HG03039 (cell line): ENCODE measurements around the gene ACTN3.
"Not testable (repeated sequence)": the region's sequence is repeated elsewhere in the genome, so short reads cannot be mapped to it uniquely, and the experiment has no call there.

ENCODE experiments used
- ATAC-seq: cut with Tn5 transposase; IDR thresholded peaks from one replicate; pipeline ENCODE4 v1.9.1; 2021; ENCODE audit warnings: mild to moderate bottlenecking, moderate library complexity; ENCODE audit not compliant: unreplicated experiment

Gene ACTN3

DNA sequence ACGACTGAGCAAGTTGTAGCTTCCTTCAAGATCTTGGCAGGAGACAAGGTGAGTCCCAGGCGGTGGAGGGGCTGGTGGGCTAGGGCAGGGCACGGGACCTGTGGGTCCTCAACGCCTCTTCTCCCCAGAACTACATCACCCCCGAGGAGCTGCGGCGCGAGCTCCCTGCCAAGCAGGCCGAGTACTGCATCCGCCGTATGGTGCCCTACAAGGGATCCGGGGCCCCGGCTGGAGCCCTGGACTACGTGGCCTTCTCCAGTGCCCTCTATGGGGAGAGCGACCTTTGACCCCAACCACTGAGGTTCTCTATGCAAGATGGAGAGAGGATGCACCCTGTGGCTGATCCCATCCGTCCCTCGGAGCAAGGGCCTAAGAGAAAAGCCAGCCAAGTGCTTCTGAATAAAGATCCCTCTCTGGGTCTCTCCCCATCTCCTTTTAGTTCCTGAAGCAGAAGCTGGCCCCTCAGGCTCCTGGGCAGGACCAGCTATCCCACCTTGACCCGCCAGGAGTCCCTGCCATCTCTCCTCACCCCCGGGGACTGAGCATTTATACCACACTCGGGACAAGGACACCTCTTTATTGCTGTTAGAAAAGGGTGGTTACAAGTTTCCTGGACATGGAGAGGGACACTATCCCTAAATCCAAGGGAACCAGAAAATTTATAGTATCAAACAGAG, 16.3 kb downstream of the ACTN3 start:
- no peak for ATAC-seq

GRCh38 chr11:66563832-66564231, 17.1 kb downstream of the ACTN3 start:
- ATAC-seq, result no peak

DNA sequence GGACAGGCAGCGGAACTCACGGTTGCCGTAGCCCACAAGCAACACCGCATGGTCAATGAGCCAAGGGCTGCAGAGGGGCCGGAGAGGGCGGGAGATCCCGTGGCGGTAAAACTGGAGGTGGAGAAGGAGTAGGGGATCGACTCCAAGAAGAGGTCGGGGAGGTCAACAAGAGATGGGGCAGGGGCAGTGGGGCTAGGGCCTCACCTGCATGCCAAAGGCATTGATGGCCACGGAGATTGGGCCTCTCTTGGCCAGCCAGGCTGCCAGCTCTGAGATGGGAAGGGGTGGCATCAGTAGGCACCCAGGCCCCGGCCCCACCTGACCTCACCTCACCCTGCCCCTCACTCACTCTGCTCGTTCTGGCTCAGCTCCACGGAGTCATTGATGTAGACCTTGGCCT, 17.8 kb downstream of the ACTN3 start:
- no peak for ATAC-seq

- no peak for ATAC-seq
Observed at GRCh38 chr11:66564984-66565383, 18.3 kb downstream of the ACTN3 start.

- no peak for ATAC-seq
Observed at GRCh38 chr11:66566221-66566620, 19.5 kb downstream of the ACTN3 start.

GRCh38 chr11:66567787-66568123, 21.1 kb downstream of the ACTN3 start:
- no peak for ATAC-seq

DNA sequence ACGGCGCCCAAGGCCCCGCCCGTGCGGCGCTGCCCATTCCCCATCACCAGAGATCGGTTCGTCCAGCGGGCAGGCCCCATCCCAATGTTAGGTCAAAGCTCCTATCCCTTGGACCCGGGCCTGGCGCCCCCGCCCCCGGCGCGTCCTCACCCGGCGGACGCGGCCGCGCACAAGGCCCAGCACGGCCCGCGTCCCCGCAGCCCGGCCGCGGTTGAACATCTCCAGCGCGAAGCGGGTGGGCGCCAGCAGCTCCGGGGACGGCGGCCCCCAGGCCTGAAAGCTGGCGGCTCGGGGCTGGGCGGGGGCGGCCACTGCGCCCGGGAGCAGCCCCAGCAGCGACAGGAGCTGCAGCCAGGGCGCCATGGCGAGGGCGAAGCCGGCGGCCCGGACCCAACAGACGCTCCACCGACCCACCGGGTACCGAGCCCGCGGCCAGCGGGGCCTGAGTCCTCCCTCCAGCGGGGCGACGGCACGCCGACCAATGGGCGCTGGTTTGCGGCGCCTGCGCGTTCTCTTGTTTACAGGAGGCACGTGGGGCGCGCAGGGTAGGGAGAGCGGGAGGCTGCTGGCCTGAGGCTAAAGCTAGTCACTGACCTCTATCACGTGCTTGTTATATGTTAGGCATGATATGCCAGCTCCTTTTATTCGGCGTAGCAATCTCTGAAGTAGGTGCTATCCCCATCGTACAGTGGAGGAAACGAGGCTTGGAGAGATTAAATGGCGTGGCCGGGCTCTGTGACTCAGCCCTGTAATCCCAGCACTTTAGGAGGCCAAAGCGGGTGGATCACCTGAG, 21.6 kb downstream of the ACTN3 start, which contains the start of gene CTSF:
TSS of gene CTSF (minus strand) at position 483 of the 793 bp plus-strand sequence. CDS start at position 363, 120 bp downstream.
- ATAC-seq, result peak; percentile 61

GRCh38 chr11:66569076-66569475, 22.4 kb downstream of the ACTN3 start:
- ATAC-seq, result no peak

- no peak for ATAC-seq
Observed at GRCh38 chr11:66570079-66570849, 23.6 kb downstream of the ACTN3 start.

DNA sequence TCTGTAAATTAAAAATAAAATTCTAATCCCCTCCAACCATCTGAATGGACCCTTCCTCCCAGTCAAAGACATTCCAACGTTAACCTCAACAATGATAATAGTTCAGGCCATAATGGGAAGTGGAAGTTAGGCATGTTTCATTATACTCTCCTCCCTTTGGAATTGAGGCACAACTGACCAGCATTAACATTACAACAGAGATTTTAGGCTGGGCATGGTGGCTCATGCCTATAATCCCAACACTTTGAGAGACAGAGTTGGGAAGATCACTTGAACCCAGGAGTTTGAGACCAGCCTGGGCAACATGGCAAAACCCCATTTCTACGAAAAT, 24.1 kb downstream of the ACTN3 start:
- no peak for ATAC-seq

DNA sequence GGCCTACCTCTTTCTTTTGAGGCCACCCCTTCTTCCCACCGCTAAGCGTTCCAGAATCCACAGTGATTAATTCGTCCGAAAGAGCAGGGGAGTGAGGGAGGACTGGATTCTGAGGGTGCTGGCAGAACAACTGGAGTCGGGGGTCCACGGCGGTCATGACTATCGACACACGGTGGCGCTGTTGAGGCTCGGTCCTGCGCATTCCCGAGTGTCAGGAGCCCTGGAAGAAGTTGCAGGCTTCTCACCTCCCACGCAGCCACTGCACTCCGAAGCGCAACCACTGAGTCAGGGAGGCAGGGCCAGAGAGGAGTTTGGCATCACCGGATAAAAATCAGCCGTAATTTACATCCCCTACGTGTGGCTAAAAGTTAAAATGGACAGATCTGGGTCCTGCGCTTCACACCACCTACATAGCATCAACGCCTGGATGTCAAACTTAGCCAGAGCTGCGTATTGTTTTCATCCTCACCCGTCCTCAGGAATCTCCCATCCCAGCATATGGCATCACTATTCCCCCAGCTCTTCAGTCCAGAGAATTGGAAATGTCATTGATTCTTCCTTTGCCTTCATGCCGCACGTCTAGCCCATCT, 32.4 kb downstream of the ACTN3 start:
- ATAC-seq, result no peak

- ATAC-seq, result no peak
Observed at GRCh38 chr11:66580803-66581202, 34.1 kb downstream of the ACTN3 start.

DNA sequence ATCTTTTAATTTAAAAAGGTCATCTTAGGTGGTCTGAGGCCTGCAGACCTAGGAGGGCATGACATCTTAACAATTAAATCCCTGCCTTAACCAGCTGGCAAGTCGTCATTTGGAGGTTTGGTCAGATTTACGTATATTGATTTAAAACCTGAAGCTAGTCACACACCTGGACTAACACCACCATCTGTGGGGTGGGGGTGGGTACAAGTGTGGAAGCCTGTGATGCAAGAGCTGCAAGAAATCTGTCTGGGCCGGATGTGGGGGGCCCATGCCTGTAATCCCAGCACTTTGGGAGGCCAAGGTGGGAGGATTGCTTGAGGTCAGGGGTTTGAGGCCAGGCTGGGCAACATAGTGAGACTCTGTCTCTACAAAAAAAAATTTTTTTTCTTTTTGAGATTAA, 34.6 kb downstream of the ACTN3 start:
- no peak for ATAC-seq

DNA sequence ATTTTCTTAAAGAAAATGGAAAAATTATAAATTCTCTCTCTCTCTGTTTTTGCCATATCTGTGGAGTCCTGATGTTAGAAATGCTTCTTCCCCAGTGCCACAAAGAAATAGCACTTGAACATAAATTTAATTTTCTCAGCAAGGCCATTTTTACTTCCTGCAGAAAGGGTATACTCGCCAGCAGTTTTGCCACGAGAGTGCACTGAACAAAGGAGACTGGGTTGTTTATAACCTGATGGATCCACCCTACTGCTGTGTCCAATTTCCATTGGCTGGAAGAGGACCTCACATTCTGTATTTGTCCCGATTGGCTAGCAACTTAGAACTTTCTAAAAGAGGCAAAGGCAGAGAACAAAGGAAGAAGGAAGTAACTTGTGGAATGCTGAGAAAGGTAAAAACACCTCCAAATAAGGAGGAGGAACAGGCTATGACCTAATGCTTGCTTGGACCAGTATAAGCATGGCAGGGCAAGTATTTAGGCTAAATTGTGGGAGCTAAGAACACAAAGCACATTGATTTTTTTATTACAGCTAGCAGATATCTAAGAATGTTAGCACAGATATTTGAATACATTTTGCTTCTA, 36.0 kb downstream of the ACTN3 start:
- not testable (repeated sequence) for ATAC-seq

- not testable (repeated sequence) for ATAC-seq
Observed at GRCh38 chr11:66585447-66585846, 38.7 kb downstream of the ACTN3 start.

GRCh38 chr11:66586136-66586535, 39.4 kb downstream of the ACTN3 start:
- ATAC-seq, result no peak

DNA sequence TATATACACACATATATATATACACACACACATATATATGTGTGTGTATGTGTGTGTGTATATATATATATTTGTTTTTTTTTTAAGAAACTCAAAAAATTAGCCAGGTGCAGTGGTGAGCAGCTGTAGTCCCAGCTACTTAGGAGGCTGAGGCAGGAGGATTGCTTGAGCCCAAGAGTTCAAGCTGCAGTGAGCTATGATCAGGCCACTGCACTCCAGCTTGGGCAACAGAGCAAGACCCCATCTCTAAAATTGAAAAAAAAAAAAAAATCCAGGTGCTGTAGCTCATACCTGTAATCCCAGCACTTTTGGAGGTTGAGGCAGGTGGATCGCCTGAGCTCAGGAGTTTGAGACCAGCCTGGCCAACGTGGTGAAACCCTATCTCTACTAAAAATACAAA, 42.6 kb downstream of the ACTN3 start:
- not testable (repeated sequence) for ATAC-seq

GRCh38 chr11:66589996-66590675, 43.4 kb downstream of the ACTN3 start:
- ATAC-seq, result no peak

GRCh38 chr11:66591175-66591574, 44.5 kb downstream of the ACTN3 start:
- ATAC-seq, result no peak
